ENCODE measurements around the gene TOR1B. TPM values are rescaled to one million over a fixed set of nuclear protein-coding genes. Genes with fewer than 3 reads are reported as not detected.

Gene TOR1B
- total RNA-seq, 4 donors from 2014 or later, result 16.1 to 17.3 (median 17.0) TPM

DNA sequence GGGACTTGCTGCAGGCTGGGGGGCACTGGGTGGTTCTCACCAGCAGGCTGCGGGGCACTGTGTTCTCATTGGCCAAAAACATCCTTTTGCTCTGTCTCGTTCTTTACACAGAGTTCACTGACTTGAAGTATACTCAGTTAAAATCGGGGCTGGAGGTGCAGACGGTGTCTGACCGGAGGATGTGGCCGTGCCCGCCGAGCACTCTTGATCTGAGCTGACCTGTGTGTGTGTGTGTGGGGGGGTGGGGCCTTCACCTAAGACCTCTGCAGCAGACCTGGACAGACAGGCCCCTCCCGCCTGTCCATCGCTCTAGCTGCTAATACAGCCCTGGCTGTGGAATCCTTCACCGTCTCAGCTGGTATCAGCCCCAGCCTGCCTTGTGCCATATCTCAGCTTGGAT lies 7.1 kb downstream of the TOR1B start:
- Histone ChIP-seq H3K4me3 (no peak overlapping the region), H3K4me1 (peaks cover 0 to 6% (median 0%) of the 10 kb centered on the region in 3 donors), H3K27ac (no peak overlapping the region), H3K36me3 (peaks cover 5 to 100% (median 21%) of the 10 kb centered on the region in 3 donors), H3K27me3 (no peaks in the 10 kb centered on the region), H3K9me3 (no peaks in the 10 kb centered on the region)
- WGBS, 2 donors, result 83 to 100% methylated on average over 1 to 5 of the region's 11 CpGs
- no peak for DNase-seq
- intact Hi-C loops (cut with DNase I), result no loop called here
- TF ChIP-seq, protein P1, sequence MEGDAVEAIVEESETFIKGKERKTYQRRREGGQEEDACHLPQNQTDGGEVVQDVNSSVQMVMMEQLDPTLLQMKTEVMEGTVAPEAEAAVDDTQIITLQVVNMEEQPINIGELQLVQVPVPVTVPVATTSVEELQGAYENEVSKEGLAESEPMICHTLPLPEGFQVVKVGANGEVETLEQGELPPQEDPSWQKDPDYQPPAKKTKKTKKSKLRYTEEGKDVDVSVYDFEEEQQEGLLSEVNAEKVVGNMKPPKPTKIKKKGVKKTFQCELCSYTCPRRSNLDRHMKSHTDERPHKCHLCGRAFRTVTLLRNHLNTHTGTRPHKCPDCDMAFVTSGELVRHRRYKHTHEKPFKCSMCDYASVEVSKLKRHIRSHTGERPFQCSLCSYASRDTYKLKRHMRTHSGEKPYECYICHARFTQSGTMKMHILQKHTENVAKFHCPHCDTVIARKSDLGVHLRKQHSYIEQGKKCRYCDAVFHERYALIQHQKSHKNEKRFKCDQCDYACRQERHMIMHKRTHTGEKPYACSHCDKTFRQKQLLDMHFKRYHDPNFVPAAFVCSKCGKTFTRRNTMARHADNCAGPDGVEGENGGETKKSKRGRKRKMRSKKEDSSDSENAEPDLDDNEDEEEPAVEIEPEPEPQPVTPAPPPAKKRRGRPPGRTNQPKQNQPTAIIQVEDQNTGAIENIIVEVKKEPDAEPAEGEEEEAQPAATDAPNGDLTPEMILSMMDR (IDR thresholded peaks at IDR 0.05), result no peak
- TF ChIP-seq POLR2A (IDR thresholded peaks at IDR 0.05), result no peak

DNA sequence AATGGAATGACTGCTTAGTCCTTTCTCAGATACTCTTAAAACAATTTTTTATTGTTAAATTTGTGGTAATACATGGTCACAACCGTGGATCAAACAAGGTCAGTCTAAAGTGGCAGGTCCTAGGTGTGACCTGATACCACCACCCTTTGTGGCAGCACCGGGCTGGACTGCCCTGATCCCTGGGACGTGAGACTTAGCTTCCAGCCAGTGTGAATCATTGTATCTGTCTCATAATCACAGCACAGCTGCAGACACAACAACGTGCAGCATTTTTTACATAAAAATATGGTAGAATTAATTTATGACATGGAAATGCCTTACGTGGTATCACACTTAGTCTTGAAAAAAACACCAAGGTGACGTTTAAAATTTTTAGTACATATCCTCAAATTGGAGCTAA lies 7.8 kb downstream of the TOR1B start:
- intact Hi-C loops (cut with DNase I), result no loop called here
- Histone ChIP-seq H3K4me1 (no peaks in the 10 kb centered on the region), H3K27me3 (no peaks in the 10 kb centered on the region), H3K27ac (no peak overlapping the region), H3K36me3 (peaks cover 9 to 100% (median 22%) of the 10 kb centered on the region in 3 donors), H3K4me3 (no peak overlapping the region), H3K9me3 (no peaks in the 10 kb centered on the region)
- 80 to 87% methylated on average over 6 of the region's 6 CpGs for WGBS, 2 donors
- no peak for TF ChIP-seq POLR2A (IDR thresholded peaks at IDR 0.05)
- TF ChIP-seq, protein P1 (IDR thresholded peaks at IDR 0.05), result no peak
- DNase-seq, result no peak

DNA sequence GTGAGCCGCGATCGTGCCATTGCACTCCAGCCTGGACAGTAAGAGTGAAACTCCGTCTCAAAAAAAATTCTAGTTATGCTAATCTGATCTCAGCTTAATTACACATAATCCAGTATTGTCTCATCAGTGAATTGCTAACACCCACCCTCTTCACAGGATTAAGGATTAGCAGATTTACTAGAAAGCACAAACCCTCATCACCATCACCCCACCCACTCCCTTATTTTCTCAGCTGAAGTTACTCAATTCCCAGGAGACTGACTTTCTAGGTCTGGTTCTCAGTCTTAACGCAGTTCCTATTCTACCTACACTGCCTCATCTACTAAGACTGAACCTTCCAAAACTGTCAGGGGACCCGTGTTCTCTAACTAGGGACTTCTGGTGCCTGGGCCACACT lies 9.0 kb downstream of the TOR1B start:
- no peak for DNase-seq
- H3K27ac ChIP-seq, result no peak overlapping the region
- H3K36me3 ChIP-seq, result peaks cover 9 to 100% (median 31%) of the 10 kb centered on the region in 3 donors
- no peaks in the 10 kb centered on the region for H3K4me1 ChIP-seq
- no peaks in the 10 kb centered on the region for H3K27me3 ChIP-seq
- 84 to 90% methylated on average over 6 of the region's 6 CpGs for WGBS, 2 donors
- H3K9me3 ChIP-seq, result no peaks in the 10 kb centered on the region
- intact Hi-C loops (cut with DNase I), result no loop called here
- no peak overlapping the region for H3K4me3 ChIP-seq
- TF ChIP-seq POLR2A (IDR thresholded peaks at IDR 0.05), result no peak
- TF ChIP-seq, protein P1 (IDR thresholded peaks at IDR 0.05), result no peak

DNA sequence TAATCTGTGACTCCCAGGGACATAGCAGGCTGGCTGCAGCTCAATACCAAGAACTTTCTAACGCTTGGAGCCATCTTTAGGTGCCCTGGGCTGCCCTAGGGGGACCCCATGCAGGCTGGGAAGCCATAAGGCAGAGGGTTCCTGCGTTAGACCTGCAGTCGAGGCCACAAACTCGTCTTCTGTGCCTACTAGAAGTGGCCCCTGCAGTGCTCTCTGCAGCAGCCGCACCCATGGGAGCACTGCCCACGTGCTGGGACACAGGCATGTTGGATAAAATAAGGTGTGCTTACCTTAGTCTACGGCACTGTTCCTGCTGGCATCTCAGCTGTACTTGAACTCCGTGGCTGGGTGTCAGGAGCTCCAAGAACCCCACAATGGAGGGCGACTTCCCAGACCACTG lies 9.4 kb downstream of the TOR1B start:
- TF ChIP-seq POLR2A (IDR thresholded peaks at IDR 0.05), result no peak
- TF ChIP-seq, protein P1 (IDR thresholded peaks at IDR 0.05), result no peak
- Histone ChIP-seq H3K27ac (no peak overlapping the region), H3K36me3 (peaks cover 9 to 100% (median 34%) of the 10 kb centered on the region in 3 donors), H3K4me3 (no peak overlapping the region), H3K27me3 (no peaks in the 10 kb centered on the region), H3K4me1 (no peaks in the 10 kb centered on the region), H3K9me3 (no peaks in the 10 kb centered on the region)
- WGBS, 2 donors, result 83 to 91% methylated on average over 4 to 8 of the region's 9 CpGs
- DNase-seq, result no peak
- intact Hi-C loops (cut with DNase I), result no loop called here

DNA sequence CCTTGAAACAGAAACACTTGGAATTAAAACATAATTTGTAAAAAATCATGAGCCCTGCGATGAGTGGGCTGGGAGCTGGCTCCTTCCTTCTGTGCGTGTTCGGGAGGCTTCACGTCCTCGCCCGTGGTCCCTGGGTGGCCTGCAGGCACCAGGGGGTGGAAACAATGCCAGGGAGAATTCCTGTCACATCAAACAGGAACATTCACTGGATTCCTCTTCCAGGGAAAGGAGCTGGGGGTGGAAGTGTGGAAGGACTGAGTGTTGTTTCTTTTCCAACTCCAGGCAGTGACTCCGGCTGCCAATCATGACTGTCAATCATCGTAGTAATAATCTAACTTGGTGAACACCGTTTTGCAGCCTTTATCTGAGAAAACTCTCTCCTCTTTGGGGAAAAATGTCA lies 10.7 kb downstream of the TOR1B start:
- Histone ChIP-seq H3K27me3 (no peaks in the 10 kb centered on the region), H3K9me3 (no peaks in the 10 kb centered on the region), H3K4me3 (no peak overlapping the region), H3K27ac (no peak overlapping the region), H3K4me1 (no peaks in the 10 kb centered on the region), H3K36me3 (peaks cover 9 to 100% (median 34%) of the 10 kb centered on the region in 3 donors)
- 79 to 83% methylated on average over 9 of the region's 9 CpGs for WGBS, 2 donors
- TF ChIP-seq POLR2A (IDR thresholded peaks at IDR 0.05), result no peak
- TF ChIP-seq, protein P1 (IDR thresholded peaks at IDR 0.05), result no peak
- intact Hi-C loops (cut with DNase I), result no loop called here
- DNase-seq, result no peak

Data from esophagus squamous epithelium (tissue), 5 donors.